Naive thymus-derived CD4-positive, alpha-beta T cell (primary cell): Measurements from ENCODE around the gene ADGRF1. TPM values are rescaled to one million over a fixed set of nuclear protein-coding genes. Genes with fewer than 3 reads are reported as not detected.

Experiments used
- ATAC-seq: fragments of 150-1000 bp; cut with Tn5 transposase; 2 replicates; pipeline ENCODE4 v1.10.0; 2021; ENCODE audit warnings: mild to moderate bottlenecking, moderate library complexity
- CTCF ChIA-PET: fragments of 350-600 bp; sonication (Branson Sonifier 250); formaldehyde crosslinking; loops from one replicate; lab custom pipeline; 2021; ENCODE audit warnings: antibody characterized with exemption; lab: Charles Lee
- POLR2A ChIA-PET: fragments of 350-600 bp; sonication (Branson Sonifier 250); formaldehyde crosslinking; loops from one replicate; lab custom pipeline; 2021; ENCODE audit warnings: antibody characterized with exemption, inconsistent platforms; lab: Charles Lee
- DNase-seq, 9 donors: peaks; one replicate each; pipeline versions ENCODE4 v3.0.0 to v3.0.0-alpha.2; 2020 to 2022; ENCODE audit warnings: mixed read lengths in 1 of 9
- H3K27ac ChIP-seq: one replicate; pipeline ENCODE4 v1.7.0; 2013; ENCODE audit warnings: mild to moderate bottlenecking, low read depth, low read length, moderate library complexity
- H3K27me3 ChIP-seq, 2 donors: one replicate each; pipeline ENCODE4 v1.7.0; 2013; ENCODE audit warnings: low read length in 2 of 2, mild to moderate bottlenecking in 2 of 2, moderate library complexity in 2 of 2; ENCODE audit not compliant: control insufficient read depth in 2 of 2, insufficient read depth in 2 of 2
- H3K36me3 ChIP-seq, 3 experiments: 1 replicate in 2 of 3; 2 replicates in 1 of 3; pipeline ENCODE4 v1.7.0; 2013; ENCODE audit warnings: low read length in 3 of 3, mild to moderate bottlenecking in 3 of 3, moderate library complexity in 1 of 3; ENCODE audit not compliant: insufficient read depth in 3 of 3, control insufficient read depth in 2 of 3
- H3K4me1 ChIP-seq, 2 donors: one replicate each; pipeline ENCODE4 v1.7.0; 2013; ENCODE audit warnings: low read length in 2 of 2, mild to moderate bottlenecking in 2 of 2, moderate library complexity in 1 of 2; ENCODE audit not compliant: control insufficient read depth in 2 of 2, insufficient read depth in 2 of 2
- H3K4me3 ChIP-seq: 2 replicates; pipeline ENCODE4 v1.7.0; 2013; ENCODE audit warnings: mild to moderate bottlenecking, low read length
- H3K9me3 ChIP-seq, 3 experiments: 1 replicate in 2 of 3; 2 replicates in 1 of 3; pipeline ENCODE4 v1.7.0; 2013; ENCODE audit warnings: low read length in 3 of 3; ENCODE audit not compliant: control insufficient read depth in 2 of 3
- H3K27ac Mint-ChIP-seq, 9 donors: one replicate each; pipeline ENCODE4 v1.8.0; 2020 to 2022; ENCODE audit warnings: mixed read lengths in 9 of 9, mild to moderate bottlenecking in 8 of 9, moderate library complexity in 5 of 9, inconsistent platforms in 2 of 9
- H3K27me3 Mint-ChIP-seq, 5 donors: one replicate each; pipeline ENCODE4 v1.8.0; 2021 to 2022; ENCODE audit warnings: mixed read lengths in 5 of 5, mild to moderate bottlenecking in 1 of 5
- H3K36me3 Mint-ChIP-seq, 5 donors: one replicate each; pipeline ENCODE4 v1.8.0; 2020 to 2022; ENCODE audit warnings: mixed read lengths in 5 of 5, mild to moderate bottlenecking in 3 of 5, inconsistent platforms in 1 of 5
- H3K4me1 Mint-ChIP-seq, 7 donors: one replicate each; pipeline ENCODE4 v1.8.0; 2020 to 2022; ENCODE audit warnings: mixed read lengths in 7 of 7, mild to moderate bottlenecking in 3 of 7, inconsistent platforms in 1 of 7
- H3K4me3 Mint-ChIP-seq, 10 donors: one replicate each; pipeline ENCODE4 v1.8.0; 2020 to 2022; ENCODE audit warnings: mild to moderate bottlenecking in 10 of 10, mixed read lengths in 10 of 10, moderate library complexity in 6 of 10, inconsistent platforms in 2 of 10
- H3K9me3 Mint-ChIP-seq, 11 donors: one replicate each; pipeline ENCODE4 v1.8.0; 2020 to 2022; ENCODE audit warnings: mixed read lengths in 11 of 11, mild to moderate bottlenecking in 4 of 11, inconsistent platforms in 1 of 11, moderate library complexity in 1 of 11
- intact Hi-C, 2 donors: fragments of 100-400 bp; cut with micrococcal nuclease; formaldehyde crosslinking; loops; one replicate each; pipeline ENCODE4 v1.15.1; 2023
- polyA plus RNA-seq, 2 donors: library from polyadenylated mRNA; unstranded; fragments of 300-500 nt; fragmentation: Illumina TruSeq; gene quantifications; one replicate each; pipeline ENCODE4 v1.2.3, GENCODE V29; 2021
- total RNA-seq, 6 experiments: library from RNA in 5 of 6; stranded (reverse) in 5 of 6; gene quantifications; 1 replicate in 5 of 6; 2 replicates in 1 of 6; pipeline ENCODE4 v1.2.3 and lab custom pipeline; 2021 to 2026

The ADGRF1 gene
- total and polyA plus RNA-seq, 7 experiments from 2014 or later = not detected

GRCh38 chr6:47028835-47029360, 13.2 kb downstream of the ADGRF1 start:
- Histone ChIP-seq H3K27ac (no peak overlapping the region), H3K9me3 (no peaks in the 10 kb centered on the region), H3K36me3 (no peaks in the 10 kb centered on the region), H3K4me3 (no peak overlapping the region), H3K27me3 (no peaks in the 10 kb centered on the region), H3K4me1 (no peaks in the 10 kb centered on the region)
- H3K9me3 Mint-ChIP-seq = no peaks in the 10 kb centered on the region
- no peak for ATAC-seq
- no peaks in the 10 kb centered on the region for H3K36me3 Mint-ChIP-seq
- CTCF ChIA-PET = interaction anchor here (0.6 kb wide), 1 partner anchor 213 kb away, joined by 3 read pairs; no protein-coding TSS in a partner anchor
- POLR2A ChIA-PET = no interaction called here
- H3K4me3 Mint-ChIP-seq = no peak overlapping the region
- peaks cover 0 to 12% (median 2%) of the 10 kb centered on the region in 5 donors for H3K27me3 Mint-ChIP-seq
- intact Hi-C loops = no loop called here
- no peak overlapping the region for H3K27ac Mint-ChIP-seq
- H3K4me1 Mint-ChIP-seq = no peaks in the 10 kb centered on the region
- no peak for DNase-seq

- peaks cover 0 to 1% (median 0%) of the 10 kb centered on the region in 7 donors for H3K4me1 Mint-ChIP-seq
- H3K36me3 Mint-ChIP-seq = no peaks in the 10 kb centered on the region
- DNase-seq (no peak), ATAC-seq (no peak)
- Histone ChIP-seq H3K27me3 (no peaks in the 10 kb centered on the region), H3K9me3 (no peaks in the 10 kb centered on the region), H3K4me3 (no peak overlapping the region), H3K27ac (no peak overlapping the region), H3K4me1 (no peaks in the 10 kb centered on the region), H3K36me3 (no peaks in the 10 kb centered on the region)
- H3K27ac Mint-ChIP-seq = no peak overlapping the region
- ChIA-PET POLR2A (no interaction called here), CTCF (no interaction called here)
- H3K9me3 Mint-ChIP-seq = no peaks in the 10 kb centered on the region
- peaks cover 2 to 9% (median 5%) of the 10 kb centered on the region in 5 donors for H3K27me3 Mint-ChIP-seq
- no peak overlapping the region for H3K4me3 Mint-ChIP-seq
- intact Hi-C loops = no loop called here
Observed at GRCh38 chr6:47027315-47027714, 14.8 kb downstream of the ADGRF1 start.

GRCh38 chr6:47026679-47027078, 15.5 kb downstream of the ADGRF1 start:
- CTCF ChIA-PET = no interaction called here

GRCh38 chr6:47023573-47023972, 18.6 kb downstream of the ADGRF1 start:
- Mint-ChIP-seq H3K27ac (no peak overlapping the region), H3K36me3 (no peaks in the 10 kb centered on the region), H3K4me3 (no peak overlapping the region), H3K4me1 (peaks cover 0 to 1% (median 0%) of the 10 kb centered on the region in 7 donors), H3K27me3 (peaks cover 0 to 10% (median 5%) of the 10 kb centered on the region in 5 donors), H3K9me3 (no peaks in the 10 kb centered on the region)
- intact Hi-C loops = no loop called here
- no peak for DNase-seq
- Histone ChIP-seq H3K27ac (no peak overlapping the region), H3K36me3 (no peaks in the 10 kb centered on the region), H3K9me3 (no peaks in the 10 kb centered on the region), H3K4me1 (no peaks in the 10 kb centered on the region), H3K27me3 (no peaks in the 10 kb centered on the region), H3K4me3 (no peak overlapping the region)
- ChIA-PET CTCF (no interaction called here), POLR2A (no interaction called here)
- ATAC-seq = no peak

More at GRCh38 chr6:47026679-47027078, 15.5 kb downstream of the ADGRF1 start:
- H3K27ac ChIP-seq = no peak overlapping the region
- H3K4me3 ChIP-seq = no peak overlapping the region
- intact Hi-C loops = no loop called here
- POLR2A ChIA-PET = no interaction called here
- Mint-ChIP-seq H3K27ac (no peak overlapping the region), H3K36me3 (no peaks in the 10 kb centered on the region), H3K27me3 (peaks cover 2 to 10% (median 5%) of the 10 kb centered on the region in 5 donors), H3K4me3 (no peak overlapping the region), H3K9me3 (no peaks in the 10 kb centered on the region), H3K4me1 (peaks cover 0 to 1% (median 0%) of the 10 kb centered on the region in 7 donors)
- ATAC-seq = no peak
- no peaks in the 10 kb centered on the region for H3K4me1 ChIP-seq
- no peak for DNase-seq
- no peaks in the 10 kb centered on the region for H3K9me3 ChIP-seq
- no peaks in the 10 kb centered on the region for H3K27me3 ChIP-seq
- no peaks in the 10 kb centered on the region for H3K36me3 ChIP-seq

- POLR2A ChIA-PET = no interaction called here
- DNase-seq = no peak
- Histone ChIP-seq H3K4me3 (no peak overlapping the region), H3K27ac (no peak overlapping the region), H3K27me3 (no peaks in the 10 kb centered on the region), H3K4me1 (no peaks in the 10 kb centered on the region), H3K9me3 (no peaks in the 10 kb centered on the region), H3K36me3 (no peaks in the 10 kb centered on the region)
- peaks cover 0 to 11% (median 6%) of the 10 kb centered on the region in 5 donors for H3K27me3 Mint-ChIP-seq
- H3K36me3 Mint-ChIP-seq = no peaks in the 10 kb centered on the region
- H3K9me3 Mint-ChIP-seq = no peaks in the 10 kb centered on the region
- CTCF ChIA-PET = no interaction called here
- H3K4me1 Mint-ChIP-seq = peaks cover 0 to 1% (median 0%) of the 10 kb centered on the region in 7 donors
- intact Hi-C loops = no loop called here
- H3K27ac Mint-ChIP-seq = no peak overlapping the region
- no peak overlapping the region for H3K4me3 Mint-ChIP-seq
- ATAC-seq = no peak
Observed at GRCh38 chr6:47022191-47022590, 19.9 kb downstream of the ADGRF1 start.

GRCh38 chr6:47019941-47020340, 22.2 kb downstream of the ADGRF1 start:
- Histone ChIP-seq H3K9me3 (no peaks in the 10 kb centered on the region), H3K27me3 (no peaks in the 10 kb centered on the region), H3K27ac (no peak overlapping the region), H3K4me3 (no peak overlapping the region), H3K4me1 (no peaks in the 10 kb centered on the region), H3K36me3 (no peaks in the 10 kb centered on the region)
- ChIA-PET POLR2A (no interaction called here), CTCF (no interaction called here)
- intact Hi-C loops = no loop called here
- ATAC-seq (no peak), DNase-seq (no peak)
- no peak overlapping the region for H3K4me3 Mint-ChIP-seq
- H3K36me3 Mint-ChIP-seq = no peaks in the 10 kb centered on the region
- H3K27me3 Mint-ChIP-seq = peaks cover 0 to 13% (median 7%) of the 10 kb centered on the region in 5 donors
- no peak overlapping the region for H3K27ac Mint-ChIP-seq
- H3K9me3 Mint-ChIP-seq = peaks cover 0 to 3% (median 0%) of the 10 kb centered on the region in 11 donors
- H3K4me1 Mint-ChIP-seq = peaks cover 0 to 1% (median 0%) of the 10 kb centered on the region in 7 donors

GRCh38 chr6:47016909-47017308, 25.2 kb downstream of the ADGRF1 start:
- ATAC-seq = no peak
- Mint-ChIP-seq H3K9me3 (peaks cover 0 to 16% (median 0%) of the 10 kb centered on the region in 11 donors), H3K4me3 (no peak overlapping the region), H3K4me1 (no peaks in the 10 kb centered on the region), H3K36me3 (no peaks in the 10 kb centered on the region), H3K27ac (no peak overlapping the region), H3K27me3 (peaks cover 0 to 11% (median 0%) of the 10 kb centered on the region in 5 donors)
- DNase-seq = no peak
- no peak overlapping the region for H3K4me3 ChIP-seq
- H3K27ac ChIP-seq = no peak overlapping the region
- POLR2A ChIA-PET = no interaction called here
- H3K4me1 ChIP-seq = no peaks in the 10 kb centered on the region
- H3K9me3 ChIP-seq = no peaks in the 10 kb centered on the region
- intact Hi-C loops = no loop called here
- no peaks in the 10 kb centered on the region for H3K36me3 ChIP-seq
- H3K27me3 ChIP-seq = no peaks in the 10 kb centered on the region
- CTCF ChIA-PET = no interaction called here
